NT2/D1 (cell line): ENCODE data around the gene MGST3.

ENCODE experiments used
- DNase-seq: peaks from one replicate; pipeline ENCODE4 v3.0.0-alpha.2; 2011; ENCODE audit warnings: low read depth, low spot score
- H3K27me3 ChIP-seq: 2 replicates; pipeline ENCODE4 v1.6.0; 2011; ENCODE audit warnings: mild to moderate bottlenecking; ENCODE audit not compliant: insufficient read length, insufficient read depth
- H3K36me3 ChIP-seq: 2 replicates; pipeline ENCODE4 v1.6.1; 2011; ENCODE audit warnings: mild to moderate bottlenecking, low read length, mixed read lengths; ENCODE audit not compliant: insufficient read depth, insufficient read length
- H3K4me1 ChIP-seq: 2 replicates; pipeline ENCODE4 v1.5.1; 2011; ENCODE audit not compliant: insufficient read depth, insufficient read length
- H3K4me3 ChIP-seq: 2 replicates; pipeline ENCODE4 v1.5.1; 2011; ENCODE audit warnings: low read depth; ENCODE audit not compliant: insufficient read length
- H3K9ac ChIP-seq: 2 replicates; pipeline ENCODE4 v1.6.0; 2011; ENCODE audit warnings: low read depth; ENCODE audit not compliant: insufficient read length
- H3K9me3 ChIP-seq: 2 replicates; pipeline ENCODE4 v1.5.1; 2011; ENCODE audit warnings: mild to moderate bottlenecking, low read length; ENCODE audit not compliant: insufficient read depth
- SUZ12 ChIP-seq: IDR thresholded peaks from 2 replicates; pipeline ENCODE4 v1.6.1; 2011; ENCODE audit not compliant: insufficient read length, insufficient read depth; ENCODE audit errors: extremely low read depth
- YY1 ChIP-seq: IDR thresholded peaks from 2 replicates; pipeline ENCODE4 v1.6.1; 2011; ENCODE audit not compliant: insufficient read length, insufficient read depth
- ZNF274 ChIP-seq: IDR thresholded peaks from 2 replicates; pipeline ENCODE4 v1.6.1; 2011; ENCODE audit warnings: mild to moderate bottlenecking, low read depth, low read length

The MGST3 gene

GRCh38 chr1:165629151-165629550 is 1.9 kb upstream of the MGST3 start:
- Histone ChIP-seq H3K4me1 (no peaks in the 10 kb centered on the region), H3K9me3 (no peaks in the 10 kb centered on the region), H3K27me3 (no peaks in the 10 kb centered on the region), H3K36me3 (no peaks in the 10 kb centered on the region), H3K9ac (no peak overlapping the region), H3K4me3 (no peak overlapping the region)
- TF ChIP-seq ZNF274 (no peak), SUZ12 (no peak), YY1 (no peak)
- DNase-seq: no peak

GRCh38 chr1:165629848-165630628 is 996 bp upstream of the MGST3 start:
- Histone ChIP-seq H3K36me3 (peaks cover 1% of the 10 kb centered on the region), H3K9me3 (no peaks in the 10 kb centered on the region), H3K4me1 (no peaks in the 10 kb centered on the region), H3K4me3 (peak overlapping the region; percentile 96), H3K27me3 (no peaks in the 10 kb centered on the region), H3K9ac (peak overlapping the region; percentile 87)
- no peak for TF ChIP-seq SUZ12
- DNase-seq: peak; percentile 28

- Histone ChIP-seq H3K9me3 (no peaks in the 10 kb centered on the region), H3K9ac (peak overlapping the region; percentile 89), H3K4me1 (no peaks in the 10 kb centered on the region), H3K4me3 (peak overlapping the region; percentile 96), H3K36me3 (peaks cover 15% of the 10 kb centered on the region), H3K27me3 (no peaks in the 10 kb centered on the region)
- no peak for TF ChIP-seq YY1
- TF ChIP-seq ZNF274: no peak
- no peak for TF ChIP-seq SUZ12
- DNase-seq: peak; percentile 33
These were observed 513 bp downstream of the MGST3 start for GRCh38 chr1:165631342-165632151.

- Histone ChIP-seq H3K36me3 (peaks cover 20% of the 10 kb centered on the region), H3K9me3 (no peaks in the 10 kb centered on the region), H3K27me3 (no peaks in the 10 kb centered on the region), H3K4me3 (peak overlapping the region; percentile 96), H3K9ac (peak overlapping the region; percentile 89), H3K4me1 (no peaks in the 10 kb centered on the region)
- TF ChIP-seq SUZ12 (no peak), YY1 (no peak), ZNF274 (no peak)
- DNase-seq: no peak
These were observed 1.1 kb downstream of the MGST3 start for GRCh38 chr1:165632152-165632469.

- Histone ChIP-seq H3K9me3 (no peaks in the 10 kb centered on the region), H3K27me3 (no peaks in the 10 kb centered on the region), H3K36me3 (peaks cover 20% of the 10 kb centered on the region), H3K4me1 (no peaks in the 10 kb centered on the region), H3K4me3 (peak overlapping the region; percentile 96), H3K9ac (peak overlapping the region; percentile 89)
- no peak for TF ChIP-seq SUZ12
- TF ChIP-seq YY1: no peak
- no peak for TF ChIP-seq ZNF274
- DNase-seq: no peak
These were observed 1.5 kb downstream of the MGST3 start for GRCh38 chr1:165632491-165632890.

- no peak overlapping the region for H3K9ac ChIP-seq
- no peak overlapping the region for H3K4me3 ChIP-seq
- H3K4me1 ChIP-seq: no peaks in the 10 kb centered on the region
- no peaks in the 10 kb centered on the region for H3K27me3 ChIP-seq
- H3K9me3 ChIP-seq: no peaks in the 10 kb centered on the region
- no peak for DNase-seq
- peaks cover 20% of the 10 kb centered on the region for H3K36me3 ChIP-seq
- TF ChIP-seq ZNF274 (no peak), YY1 (no peak), SUZ12 (no peak)
These were observed 2.6 kb downstream of the MGST3 start for GRCh38 chr1:165633614-165634013.

- TF ChIP-seq YY1 (no peak), SUZ12 (no peak), ZNF274 (no peak)
- H3K4me3 ChIP-seq: no peak overlapping the region
These were observed 3.3 kb downstream of the MGST3 start for GRCh38 chr1:165634154-165634921.

More at GRCh38 chr1:165634154-165634921, 3.3 kb downstream of the MGST3 start:
- H3K4me1 ChIP-seq: no peaks in the 10 kb centered on the region
- no peak for DNase-seq
- H3K9me3 ChIP-seq: no peaks in the 10 kb centered on the region
- no peak overlapping the region for H3K9ac ChIP-seq
- no peaks in the 10 kb centered on the region for H3K27me3 ChIP-seq
- H3K36me3 ChIP-seq: peaks cover 27% of the 10 kb centered on the region
